Testis (tissue), 3 donors: ENCODE measurements around the gene HSD17B11. TPM values are rescaled to one million over a fixed set of nuclear protein-coding genes. Genes with fewer than 3 reads are reported as not detected.
A peak's percentile ranks its signal among the peaks of the same experiment; 100 is the strongest.
"Not testable (repeated sequence)": the region's sequence is repeated elsewhere in the genome, so short reads cannot be mapped to it uniquely, and the experiment has no call there.

ENCODE experiments used
- DNase-seq: peaks from one replicate; pipeline ENCODE4 v3.0.0-alpha.2; 2019
- H3K27ac ChIP-seq, 2 donors: fragments of 200-600 bp; sonication (generic); one replicate each; pipeline ENCODE4 v1.5.1; 2019
- H3K27me3 ChIP-seq: fragments of 200-600 bp; sonication (generic); one replicate; pipeline ENCODE4 v1.5.1; 2019
- H3K36me3 ChIP-seq: fragments of 200-600 bp; sonication (generic); one replicate; pipeline ENCODE4 v1.5.1; 2017; ENCODE audit warnings: low read depth; ENCODE audit errors: missing control alignments
- H3K4me1 ChIP-seq: fragments of 200-600 bp; sonication (generic); one replicate; pipeline ENCODE4 v1.5.1; 2019
- H3K4me3 ChIP-seq, 2 donors: fragments of 200-600 bp; sonication (generic); one replicate each; pipeline ENCODE4 v1.5.1; 2017 to 2019
- H3K9me3 ChIP-seq: fragments of 200-600 bp; sonication (generic); one replicate; pipeline ENCODE4 v1.5.1; 2017
- CTCF ChIP-seq, 3 experiments: fragments of 450-650 bp in 2 of 3; fragments of 200-600 bp in 1 of 3; sonication (generic) in 1 of 3; IDR thresholded peaks; one replicate each; pipeline ENCODE4 v1.5.1; 2016 to 2019; ENCODE audit warnings: antibody characterized with exemption in 3 of 3, mild to moderate bottlenecking in 2 of 3, moderate library complexity in 1 of 3
- POLR2A ChIP-seq: fragments of 450-650 bp; IDR thresholded peaks from one replicate; pipeline ENCODE4 v1.6.1; 2017; ENCODE audit warnings: antibody characterized with exemption, mild to moderate bottlenecking, moderate library complexity
- WGBS, 2 donors: methylation state at CpG; one replicate each; pipeline ENCODE4 v1.1.5; 2018; 5-methylcytosine and 5-hydroxymethylcytosine counted together
- intact Hi-C: fragments of 100-400 bp; cut with DNase I; formaldehyde crosslinking; loops from one replicate; pipeline ENCODE4 v1.15.1; 2023; ENCODE audit warnings: low total_unique reads
- polyA plus RNA-seq: library from polyadenylated mRNA; stranded (reverse); fragments of 350-450 nt; fragmentation: Illumina TruSeq; extraction: RNeasy Lipid Tissue Mini Kit (QIAGEN cat#74804); gene quantifications from one replicate; pipeline ENCODE4 v1.2.3, GENCODE V29; 2014; ENCODE audit warnings: low read depth, low replicate concordance; ENCODE audit not compliant: insufficient read depth
- total RNA-seq, 2 donors: library from RNA; depleted of rRNA; stranded (reverse); fragments of >200 nt; gene quantifications; one replicate each; pipeline ENCODE4 v1.2.3, GENCODE V29; 2016

The HSD17B11 gene
- total and polyA plus RNA-seq, 3 donors from 2014 or later: 21.3 to 24.2 (median 22.7) TPM

- H3K27me3 ChIP-seq: no peaks in the 10 kb centered on the region
- no peak for TF ChIP-seq POLR2A
- TF ChIP-seq CTCF (IDR thresholded peaks at IDR 0.05): no peak
- H3K4me3 ChIP-seq: no peak within 1 kb of the TSS
- H3K27ac ChIP-seq: no peak within 1 kb of the TSS
- H3K4me1 ChIP-seq: no peaks in the 10 kb centered on the region
- 70 to 79% methylated on average over 2 of the region's 2 CpGs for WGBS, 2 donors
- intact Hi-C loops: no loop called here
- H3K36me3 ChIP-seq: no peaks in the 10 kb centered on the region
- H3K9me3 ChIP-seq: no peaks in the 10 kb centered on the region
- DNase-seq: no peak
Observed at GRCh38 chr4:87322754-87323153, 68.2 kb downstream of the HSD17B11 start, which contains the start of gene HSD17B13. Gene HSD17B13, minus strand, starts transcription at chr4:87322882. Its CDS starts 41 bp downstream, at chr4:87322841.

GRCh38 chr4:87321888-87322287 lies 69.1 kb downstream of the HSD17B11 start:
- no peaks in the 10 kb centered on the region for H3K4me1 ChIP-seq
- TF ChIP-seq POLR2A: no peak
- TF ChIP-seq CTCF (IDR thresholded peaks at IDR 0.05): no peak
- WGBS, 2 donors: 65 to 85% methylated on average over 5 of the region's 5 CpGs
- no peaks in the 10 kb centered on the region for H3K27me3 ChIP-seq
- H3K27ac ChIP-seq: no peak overlapping the region
- intact Hi-C loops: no loop called here
- no peaks in the 10 kb centered on the region for H3K9me3 ChIP-seq
- no peaks in the 10 kb centered on the region for H3K36me3 ChIP-seq
- no peak overlapping the region for H3K4me3 ChIP-seq
- DNase-seq: no peak

GRCh38 chr4:87317527-87317926 lies 73.5 kb downstream of the HSD17B11 start:
- intact Hi-C loops: no loop called here
- 88 to 92% methylated on average over 1 of the region's 1 CpG for WGBS, 2 donors
- DNase-seq: no peak
- Histone ChIP-seq H3K4me1 (no peaks in the 10 kb centered on the region), H3K4me3 (no peak overlapping the region), H3K27ac (no peak overlapping the region), H3K27me3 (no peaks in the 10 kb centered on the region), H3K9me3 (no peaks in the 10 kb centered on the region), H3K36me3 (no peaks in the 10 kb centered on the region)
- no peak for TF ChIP-seq POLR2A

- no peak for DNase-seq
- no peaks in the 10 kb centered on the region for H3K27me3 ChIP-seq
- no peak for TF ChIP-seq POLR2A
- no peak for TF ChIP-seq CTCF (IDR thresholded peaks at IDR 0.05)
- no peak overlapping the region for H3K27ac ChIP-seq
- no peak overlapping the region for H3K4me3 ChIP-seq
- no peaks in the 10 kb centered on the region for H3K36me3 ChIP-seq
- intact Hi-C loops: no loop called here
- 78 to 86% methylated on average over 3 of the region's 3 CpGs for WGBS, 2 donors
- no peaks in the 10 kb centered on the region for H3K9me3 ChIP-seq
- H3K4me1 ChIP-seq: no peaks in the 10 kb centered on the region
Observed at GRCh38 chr4:87316961-87317360, 74.0 kb downstream of the HSD17B11 start.

- H3K4me1 ChIP-seq, DNase-seq, H3K36me3 ChIP-seq, intact Hi-C loops, H3K27me3 ChIP-seq, H3K4me3 ChIP-seq, H3K9me3 ChIP-seq: not testable (repeated sequence)
- H3K27ac ChIP-seq: peak overlapping the region in 1 of 2 donors; percentile 13
- WGBS, 2 donors: 53 to 55% methylated on average over 4 of the region's 4 CpGs
Observed at GRCh38 chr4:87315000-87315399, 76.0 kb downstream of the HSD17B11 start.

GRCh38 chr4:87313756-87314155 lies 77.2 kb downstream of the HSD17B11 start:
- Histone ChIP-seq H3K36me3 (no peaks in the 10 kb centered on the region), H3K27me3 (no peaks in the 10 kb centered on the region), H3K4me3 (no peak overlapping the region), H3K27ac (no peak overlapping the region), H3K4me1 (no peaks in the 10 kb centered on the region), H3K9me3 (no peaks in the 10 kb centered on the region)
- DNase-seq: no peak
- TF ChIP-seq POLR2A: no peak
- no peak for TF ChIP-seq CTCF (IDR thresholded peaks at IDR 0.05)
- intact Hi-C loops: no loop called here
- 80 to 83% methylated on average over 3 of the region's 3 CpGs for WGBS, 2 donors
